ENCODE results near the gene UPF3B. TPM values are rescaled to one million over a fixed set of nuclear protein-coding genes. Genes with fewer than 3 reads are reported as not detected.
"Not testable (repeated sequence)": the region's sequence is repeated elsewhere in the genome, so short reads cannot be mapped to it uniquely, and the experiment has no call there.

UPF3B gene
- total and polyA plus RNA-seq, 2 donors: 5.0 to 13.7 TPM

DNA sequence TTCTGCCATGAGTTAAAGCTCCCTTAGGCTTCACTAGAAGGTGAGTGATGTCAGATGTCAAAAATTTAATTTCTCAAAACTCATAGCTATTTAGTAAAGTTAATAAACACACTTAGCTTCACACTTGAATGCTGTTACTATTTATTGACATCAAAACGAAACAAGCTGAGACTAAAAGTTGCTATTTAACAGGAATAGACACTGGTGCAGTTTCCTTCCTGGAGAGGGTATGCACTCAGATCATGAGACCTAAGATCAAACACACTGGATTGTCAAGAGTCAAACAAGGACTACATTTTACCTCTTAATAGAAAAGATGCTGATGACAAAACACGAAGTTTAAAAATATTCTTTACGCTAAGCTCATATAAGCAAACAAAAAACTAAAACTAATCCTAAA, 18.9 kb downstream of the UPF3B start:
- DNase-seq (ENCODE audit: low read depth in 6 of 9, low spot score in 9 of 9): no peak
- 92% methylated on average over 3 of the region's 3 CpGs for WGBS
- Histone ChIP-seq H3K9me3 (ENCODE audit: control insufficient read depth in 2 of 2, insufficient read depth in 1 of 2, low read length in 1 of 2) (no peaks in the 10 kb centered on the region), H3K4me1 (ENCODE audit: control insufficient read depth in 2 of 2, insufficient read depth in 2 of 2, low read length in 2 of 2) (no peaks in the 10 kb centered on the region), H3K27ac (ENCODE audit: low read depth in 1 of 2, low read length in 1 of 2) (no peak overlapping the region), H3K4me3 (ENCODE audit: low read length in 2 of 2) (no peak overlapping the region), H3K36me3 (ENCODE audit: control insufficient read depth in 2 of 2, insufficient read depth in 2 of 2, low read length in 1 of 2) (peaks cover 17 to 44% of the 10 kb centered on the region in 2 donors), H3K27me3 (ENCODE audit: control insufficient read depth in 2 of 2, insufficient read depth in 1 of 2, low read length in 1 of 2) (no peaks in the 10 kb centered on the region)

DNA sequence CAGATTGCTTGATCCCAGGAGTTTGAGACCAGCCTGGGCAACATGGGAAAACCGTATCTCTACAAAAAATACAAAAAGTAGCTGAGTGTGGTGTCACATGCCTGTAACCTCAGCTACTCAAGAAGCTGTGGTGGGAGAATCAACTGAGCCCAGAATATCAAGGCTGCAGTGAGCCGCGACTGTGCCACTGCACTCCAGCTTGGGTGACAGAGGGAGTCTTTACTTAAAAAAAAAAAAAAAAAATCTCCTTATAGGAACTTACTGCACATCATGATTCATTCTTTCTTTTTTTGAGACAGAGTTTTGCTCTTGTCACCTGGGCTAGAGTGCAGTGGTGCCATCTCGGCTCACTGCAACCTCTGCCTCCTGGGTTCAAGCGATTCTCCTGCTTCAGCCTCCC, 24.3 kb downstream of the UPF3B start:
- WGBS: 94% methylated on average over 5 of the region's 5 CpGs
- H3K4me3 ChIP-seq (ENCODE audit: low read length in 2 of 2): no peak overlapping the region

DNA sequence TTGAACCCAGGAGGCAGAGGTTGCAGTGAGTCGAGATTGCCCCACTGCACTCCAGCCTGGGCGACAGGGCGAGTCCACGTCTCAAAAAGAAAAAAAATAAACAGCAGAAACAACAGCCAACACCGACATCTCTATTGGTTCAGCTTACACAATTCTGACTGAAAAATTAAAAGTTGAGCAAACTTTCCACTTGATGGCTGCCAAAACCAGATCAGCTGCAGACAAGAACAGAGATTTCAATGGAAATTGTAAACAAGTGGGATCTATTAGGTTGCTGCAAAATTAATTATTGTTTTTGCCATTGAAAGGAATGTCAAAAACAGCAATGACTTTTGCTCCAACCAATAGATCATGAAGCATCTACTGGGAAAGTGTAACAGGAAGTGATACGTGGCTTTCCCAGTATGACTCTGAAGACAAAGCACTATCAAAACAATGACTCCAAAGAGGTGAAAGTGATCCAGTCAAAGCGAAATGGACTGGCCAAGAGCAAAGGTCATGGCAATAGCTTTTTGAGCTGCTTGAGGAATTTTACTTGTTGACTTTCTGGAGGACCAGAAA, 26.3 kb downstream of the UPF3B start:
- Histone ChIP-seq H3K36me3 (ENCODE audit: control insufficient read depth in 2 of 2, insufficient read depth in 2 of 2, low read length in 1 of 2) (peaks cover 0 to 2% of the 10 kb centered on the region in 2 donors), H3K9me3 (ENCODE audit: control insufficient read depth in 2 of 2, insufficient read depth in 1 of 2, low read length in 1 of 2) (no peaks in the 10 kb centered on the region), H3K4me1 (ENCODE audit: control insufficient read depth in 2 of 2, insufficient read depth in 2 of 2, low read length in 2 of 2) (peaks cover 0 to 2% of the 10 kb centered on the region in 2 donors), H3K27ac (ENCODE audit: low read depth in 1 of 2, low read length in 1 of 2) (no peak overlapping the region), H3K4me3 (ENCODE audit: low read length in 2 of 2) (no peak overlapping the region), H3K27me3 (ENCODE audit: control insufficient read depth in 2 of 2, insufficient read depth in 1 of 2, low read length in 1 of 2) (no peaks in the 10 kb centered on the region)
- DNase-seq (ENCODE audit: low read depth in 6 of 9, low spot score in 9 of 9): peak in 1 of 9 donors; percentile 9
- WGBS: 90% methylated on average over 7 of the region's 7 CpGs

More for the DNA sequence above, 24.3 kb downstream of the UPF3B start:
- H3K4me1 ChIP-seq (ENCODE audit: control insufficient read depth in 2 of 2, insufficient read depth in 2 of 2, low read length in 2 of 2): no peaks in the 10 kb centered on the region
- H3K9me3 ChIP-seq (ENCODE audit: control insufficient read depth in 2 of 2, insufficient read depth in 1 of 2, low read length in 1 of 2): no peaks in the 10 kb centered on the region
- no peak for DNase-seq (ENCODE audit: low read depth in 6 of 9, low spot score in 9 of 9)
- peaks cover 0 to 10% of the 10 kb centered on the region in 2 donors for H3K36me3 ChIP-seq (ENCODE audit: control insufficient read depth in 2 of 2, insufficient read depth in 2 of 2, low read length in 1 of 2)
- no peaks in the 10 kb centered on the region for H3K27me3 ChIP-seq (ENCODE audit: control insufficient read depth in 2 of 2, insufficient read depth in 1 of 2, low read length in 1 of 2)
- no peak overlapping the region for H3K27ac ChIP-seq (ENCODE audit: low read depth in 1 of 2, low read length in 1 of 2)

DNA sequence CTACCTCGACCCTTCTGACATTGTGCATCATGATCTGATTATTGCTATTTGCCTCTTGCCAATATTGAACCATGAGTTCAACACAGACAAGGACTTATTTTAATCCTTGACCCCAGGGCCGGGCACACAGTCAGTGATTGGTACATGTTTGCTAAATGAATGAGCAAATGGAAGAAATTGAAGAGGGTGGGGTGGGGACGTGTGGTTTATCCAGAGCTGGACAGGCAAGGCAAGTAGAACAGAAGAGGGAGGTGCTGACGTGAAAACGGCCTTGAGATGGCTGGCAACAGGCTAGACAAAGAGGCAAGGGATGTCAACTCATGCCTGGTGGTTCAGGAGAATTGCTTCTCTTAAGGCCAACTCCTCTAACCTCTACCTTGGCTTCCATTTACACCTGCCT, 28.5 kb downstream of the UPF3B start:
- H3K4me1 ChIP-seq (ENCODE audit: control insufficient read depth in 2 of 2, insufficient read depth in 2 of 2, low read length in 2 of 2); H3K36me3 ChIP-seq (ENCODE audit: control insufficient read depth in 2 of 2, insufficient read depth in 2 of 2, low read length in 1 of 2); H3K27ac ChIP-seq (ENCODE audit: low read depth in 1 of 2, low read length in 1 of 2); H3K4me3 ChIP-seq (ENCODE audit: low read length in 2 of 2); H3K9me3 ChIP-seq (ENCODE audit: control insufficient read depth in 2 of 2, insufficient read depth in 1 of 2, low read length in 1 of 2); DNase-seq (ENCODE audit: low read depth in 6 of 9, low spot score in 9 of 9); H3K27me3 ChIP-seq (ENCODE audit: control insufficient read depth in 2 of 2, insufficient read depth in 1 of 2, low read length in 1 of 2): not testable (repeated sequence)
- WGBS: 100% methylated on average over 2 of the region's 5 CpGs

DNA sequence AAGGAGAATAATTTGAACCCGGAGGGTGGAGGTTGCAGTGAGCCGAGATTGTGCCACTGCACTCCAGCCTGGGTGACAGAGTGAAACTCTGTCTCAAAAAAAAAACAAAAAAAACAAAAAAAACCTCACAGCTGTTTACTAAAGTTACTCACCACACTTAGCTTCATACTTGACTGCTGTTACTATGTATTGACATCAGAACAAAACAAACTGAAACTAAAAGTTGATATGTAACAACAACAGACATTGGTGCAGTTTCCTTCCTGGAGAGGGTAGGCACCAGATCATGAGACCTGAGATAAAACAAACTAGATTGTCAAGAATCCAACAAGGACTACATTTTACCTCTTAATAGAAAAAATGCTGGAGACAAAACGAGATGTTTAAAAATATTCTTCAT, 31.1 kb downstream of the UPF3B start:
- DNase-seq (ENCODE audit: low read depth in 6 of 9, low spot score in 9 of 9): peak in 8 of 9 donors; percentile 1 to 72 (median 23)
- 55% methylated on average over 3 of the region's 3 CpGs for WGBS
- H3K27ac ChIP-seq (ENCODE audit: low read depth in 1 of 2, low read length in 1 of 2): peak overlapping the region in 1 of 2 donors; percentile 15
- H3K4me3 ChIP-seq (ENCODE audit: low read length in 2 of 2); H3K9me3 ChIP-seq (ENCODE audit: control insufficient read depth in 2 of 2, insufficient read depth in 1 of 2, low read length in 1 of 2); H3K36me3 ChIP-seq (ENCODE audit: control insufficient read depth in 2 of 2, insufficient read depth in 2 of 2, low read length in 1 of 2); H3K4me1 ChIP-seq (ENCODE audit: control insufficient read depth in 2 of 2, insufficient read depth in 2 of 2, low read length in 2 of 2); H3K27me3 ChIP-seq (ENCODE audit: control insufficient read depth in 2 of 2, insufficient read depth in 1 of 2, low read length in 1 of 2): not testable (repeated sequence)

DNA sequence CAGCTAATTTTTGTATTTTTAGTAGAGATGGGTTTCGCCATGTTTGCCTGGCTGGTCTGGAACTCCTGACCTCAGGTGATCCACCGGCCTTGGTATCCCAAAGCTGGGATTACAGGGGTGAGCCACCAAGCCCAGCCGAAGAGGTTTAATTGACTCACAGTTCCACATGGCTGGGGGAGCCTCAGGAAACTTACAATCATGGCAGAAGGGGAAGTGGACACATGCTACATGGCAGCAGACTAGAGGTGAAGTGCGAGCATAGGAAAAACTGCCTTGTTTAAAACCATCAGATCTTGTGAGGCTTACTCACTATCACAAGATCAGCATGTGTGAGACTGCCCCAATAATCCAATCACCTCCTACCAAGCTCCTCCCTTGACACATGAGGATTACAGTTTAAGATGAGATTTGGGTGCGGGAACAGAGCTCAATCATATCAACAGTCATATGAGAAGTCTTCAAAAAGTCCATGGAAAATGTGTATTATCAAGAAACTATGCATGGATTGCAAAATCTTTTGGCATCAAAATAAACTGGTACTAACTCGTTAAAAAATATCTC, 35.6 kb downstream of the UPF3B start:
- Histone ChIP-seq H3K9me3 (ENCODE audit: control insufficient read depth in 2 of 2, insufficient read depth in 1 of 2, low read length in 1 of 2) (no peaks in the 10 kb centered on the region), H3K36me3 (ENCODE audit: control insufficient read depth in 2 of 2, insufficient read depth in 2 of 2, low read length in 1 of 2) (no peaks in the 10 kb centered on the region), H3K4me1 (ENCODE audit: control insufficient read depth in 2 of 2, insufficient read depth in 2 of 2, low read length in 2 of 2) (peaks cover 0 to 3% of the 10 kb centered on the region in 2 donors), H3K27me3 (ENCODE audit: control insufficient read depth in 2 of 2, insufficient read depth in 1 of 2, low read length in 1 of 2) (no peaks in the 10 kb centered on the region), H3K27ac (ENCODE audit: low read depth in 1 of 2, low read length in 1 of 2) (no peak overlapping the region), H3K4me3 (ENCODE audit: low read length in 2 of 2) (no peak overlapping the region)
- no peak for DNase-seq (ENCODE audit: low read depth in 6 of 9, low spot score in 9 of 9)
- WGBS: 95% methylated on average over 6 of the region's 6 CpGs

DNA sequence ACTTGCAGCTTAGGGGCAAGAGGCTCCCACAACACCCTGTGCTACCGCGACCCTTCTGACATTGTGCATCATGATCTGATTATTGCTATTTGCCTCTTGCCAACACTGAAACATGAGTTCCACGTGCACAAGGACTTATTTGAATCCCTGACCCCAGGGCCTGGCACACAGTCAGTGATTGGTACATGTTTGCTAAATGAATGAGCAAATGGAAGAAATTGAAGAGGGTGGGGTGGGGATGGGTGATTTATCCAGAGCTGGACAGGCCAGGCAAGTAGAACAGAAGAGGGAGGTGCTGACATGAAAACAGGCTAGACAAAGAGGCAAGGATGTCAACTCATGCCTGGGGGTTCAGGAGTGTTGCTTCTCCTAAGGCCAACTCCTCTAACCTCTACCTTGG, 36.5 kb downstream of the UPF3B start:
- Histone ChIP-seq H3K36me3 (ENCODE audit: control insufficient read depth in 2 of 2, insufficient read depth in 2 of 2, low read length in 1 of 2) (no peaks in the 10 kb centered on the region), H3K27ac (ENCODE audit: low read depth in 1 of 2, low read length in 1 of 2) (no peak overlapping the region), H3K27me3 (ENCODE audit: control insufficient read depth in 2 of 2, insufficient read depth in 1 of 2, low read length in 1 of 2) (no peaks in the 10 kb centered on the region), H3K9me3 (ENCODE audit: control insufficient read depth in 2 of 2, insufficient read depth in 1 of 2, low read length in 1 of 2) (no peaks in the 10 kb centered on the region), H3K4me1 (ENCODE audit: control insufficient read depth in 2 of 2, insufficient read depth in 2 of 2, low read length in 2 of 2) (no peaks in the 10 kb centered on the region), H3K4me3 (ENCODE audit: low read length in 2 of 2) (no peak overlapping the region)
- no peak for DNase-seq (ENCODE audit: low read depth in 6 of 9, low spot score in 9 of 9)
- 96% methylated on average over 3 of the region's 3 CpGs for WGBS

DNA sequence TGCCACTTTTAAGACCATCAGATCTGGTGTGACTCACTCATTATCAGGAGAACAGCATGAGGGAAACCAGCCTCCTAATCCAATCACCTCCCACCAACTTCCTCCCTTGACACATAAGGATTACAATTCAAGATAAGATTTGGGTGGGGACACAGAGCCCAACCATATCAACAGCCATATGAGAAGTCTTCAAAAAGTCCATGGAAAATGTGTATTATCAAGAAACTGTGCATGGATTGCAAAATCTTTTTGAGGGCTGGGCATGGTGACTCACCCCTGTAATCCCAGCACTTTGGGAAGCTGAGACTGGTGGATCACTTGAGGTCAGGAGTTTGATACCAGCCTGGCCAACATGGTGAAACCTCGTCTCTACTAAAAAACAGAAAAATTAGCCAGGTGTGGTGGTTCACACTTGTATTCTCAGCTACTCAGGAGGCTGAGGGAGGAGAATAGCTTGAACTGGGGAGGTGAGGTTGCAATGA, 43.5 kb downstream of the UPF3B start:
- no peak for DNase-seq (ENCODE audit: low read depth in 6 of 9, low spot score in 9 of 9)
- no peaks in the 10 kb centered on the region for H3K27me3 ChIP-seq (ENCODE audit: control insufficient read depth in 2 of 2, insufficient read depth in 1 of 2, low read length in 1 of 2)
- WGBS: 100% methylated on average over 1 of the region's 1 CpG
- H3K27ac ChIP-seq (ENCODE audit: low read depth in 1 of 2, low read length in 1 of 2): no peak overlapping the region
- no peak overlapping the region for H3K4me3 ChIP-seq (ENCODE audit: low read length in 2 of 2)
- no peaks in the 10 kb centered on the region for H3K36me3 ChIP-seq (ENCODE audit: control insufficient read depth in 2 of 2, insufficient read depth in 2 of 2, low read length in 1 of 2)
- H3K9me3 ChIP-seq (ENCODE audit: control insufficient read depth in 2 of 2, insufficient read depth in 1 of 2, low read length in 1 of 2): peaks cover 0 to 6% of the 10 kb centered on the region in 2 donors
- H3K4me1 ChIP-seq (ENCODE audit: control insufficient read depth in 2 of 2, insufficient read depth in 2 of 2, low read length in 2 of 2): no peaks in the 10 kb centered on the region

DNA sequence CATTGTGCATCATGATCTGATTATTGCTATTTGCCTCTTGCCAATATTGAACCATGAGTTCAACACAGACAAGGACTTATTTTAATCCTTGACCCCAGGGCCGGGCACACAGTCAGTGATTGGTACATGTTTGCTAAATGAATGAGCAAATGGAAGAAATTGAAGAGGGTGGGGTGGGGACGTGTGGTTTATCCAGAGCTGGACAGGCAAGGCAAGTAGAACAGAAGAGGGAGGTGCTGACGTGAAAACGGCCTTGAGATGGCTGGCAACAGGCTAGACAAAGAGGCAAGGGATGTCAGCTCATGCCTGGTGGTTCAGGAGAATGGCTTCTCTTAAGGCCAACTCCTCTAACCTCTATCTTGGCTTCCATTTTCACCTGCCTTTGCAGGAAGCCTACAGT, 44.3 kb downstream of the UPF3B start:
- DNase-seq (ENCODE audit: low read depth in 6 of 9, low spot score in 9 of 9); H3K27me3 ChIP-seq (ENCODE audit: control insufficient read depth in 2 of 2, insufficient read depth in 1 of 2, low read length in 1 of 2); H3K27ac ChIP-seq (ENCODE audit: low read depth in 1 of 2, low read length in 1 of 2); H3K36me3 ChIP-seq (ENCODE audit: control insufficient read depth in 2 of 2, insufficient read depth in 2 of 2, low read length in 1 of 2); H3K4me3 ChIP-seq (ENCODE audit: low read length in 2 of 2); H3K4me1 ChIP-seq (ENCODE audit: control insufficient read depth in 2 of 2, insufficient read depth in 2 of 2, low read length in 2 of 2); H3K9me3 ChIP-seq (ENCODE audit: control insufficient read depth in 2 of 2, insufficient read depth in 1 of 2, low read length in 1 of 2): not testable (repeated sequence)
- WGBS: 92% methylated on average over 2 of the region's 4 CpGs
